Uterus (tissue), 2 donors: Measurements from ENCODE around the gene EPC1.

Experiments used
- POLR2A ChIP-seq, 2 donors: fragments of 450-650 bp; IDR thresholded peaks; one replicate each; pipeline ENCODE4 v1.6.1; 2016; ENCODE audit warnings: antibody characterized with exemption in 2 of 2, mild to moderate bottlenecking in 1 of 2, moderate library complexity in 1 of 2
- TF ChIP-seq, protein P1 (sequence below), 4 experiments: fragments of 200-600 bp in 2 of 4; fragments of 450-650 bp in 2 of 4; sonication (generic) in 2 of 4; IDR thresholded peaks; one replicate each; pipeline ENCODE4 v1.5.1; 2016 to 2019; ENCODE audit warnings: antibody characterized with exemption in 4 of 4, mild to moderate bottlenecking in 2 of 4, moderate library complexity in 1 of 4

DNA sequence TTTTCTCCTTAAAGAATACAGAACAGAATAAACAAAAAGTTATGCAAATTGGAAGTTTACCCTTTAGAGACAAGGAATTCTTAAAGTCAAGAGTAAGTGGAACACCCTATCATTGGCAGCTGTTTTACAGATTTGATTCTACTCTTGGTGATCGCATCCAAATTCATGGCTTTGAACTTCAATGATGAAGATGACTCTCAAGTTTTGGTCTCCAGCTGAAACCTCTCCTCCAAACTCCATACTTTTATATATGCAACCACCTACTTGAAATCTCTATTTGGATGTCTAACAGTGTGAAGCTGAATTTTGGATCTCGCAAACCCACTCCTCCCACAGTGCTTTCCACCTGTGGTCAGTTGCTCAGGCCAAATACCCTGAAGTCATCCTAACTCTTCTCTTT lies 80.4 kb downstream of the EPC1 start:
- TF ChIP-seq POLR2A (IDR thresholded peaks at IDR 0.05) = no peak
- TF ChIP-seq, protein P1, sequence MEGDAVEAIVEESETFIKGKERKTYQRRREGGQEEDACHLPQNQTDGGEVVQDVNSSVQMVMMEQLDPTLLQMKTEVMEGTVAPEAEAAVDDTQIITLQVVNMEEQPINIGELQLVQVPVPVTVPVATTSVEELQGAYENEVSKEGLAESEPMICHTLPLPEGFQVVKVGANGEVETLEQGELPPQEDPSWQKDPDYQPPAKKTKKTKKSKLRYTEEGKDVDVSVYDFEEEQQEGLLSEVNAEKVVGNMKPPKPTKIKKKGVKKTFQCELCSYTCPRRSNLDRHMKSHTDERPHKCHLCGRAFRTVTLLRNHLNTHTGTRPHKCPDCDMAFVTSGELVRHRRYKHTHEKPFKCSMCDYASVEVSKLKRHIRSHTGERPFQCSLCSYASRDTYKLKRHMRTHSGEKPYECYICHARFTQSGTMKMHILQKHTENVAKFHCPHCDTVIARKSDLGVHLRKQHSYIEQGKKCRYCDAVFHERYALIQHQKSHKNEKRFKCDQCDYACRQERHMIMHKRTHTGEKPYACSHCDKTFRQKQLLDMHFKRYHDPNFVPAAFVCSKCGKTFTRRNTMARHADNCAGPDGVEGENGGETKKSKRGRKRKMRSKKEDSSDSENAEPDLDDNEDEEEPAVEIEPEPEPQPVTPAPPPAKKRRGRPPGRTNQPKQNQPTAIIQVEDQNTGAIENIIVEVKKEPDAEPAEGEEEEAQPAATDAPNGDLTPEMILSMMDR (IDR thresholded peaks at IDR 0.05) = no peak
